ENCODE results near the gene SECISBP2L.

The SECISBP2L gene

GRCh38 chr15:48963524-48964113, 82.6 kb downstream of the SECISBP2L start, which contains the start of gene SHC4:
TSS of gene SHC4 (minus strand) at chr15:48963919. CDS start at chr15:48963015, 904 bp downstream.
- FAIRE-seq, result no peak

- no peak for FAIRE-seq
These were observed 83.4 kb downstream of the SECISBP2L start for GRCh38 chr15:48962662-48963523.

GRCh38 chr15:48955967-48956366, 90.3 kb downstream of the SECISBP2L start:
- FAIRE-seq, result no peak

- no peak for FAIRE-seq
These were observed 90.9 kb downstream of the SECISBP2L start for GRCh38 chr15:48955370-48955769.

- no peak for FAIRE-seq
These were observed 91.7 kb downstream of the SECISBP2L start for GRCh38 chr15:48954538-48954937.

- FAIRE-seq, result no peak
These were observed 99.4 kb downstream of the SECISBP2L start for GRCh38 chr15:48946840-48947187.

- no peak for FAIRE-seq
These were observed 100.0 kb downstream of the SECISBP2L start for GRCh38 chr15:48946074-48946839.

- no peak for FAIRE-seq
These were observed 100.9 kb downstream of the SECISBP2L start for GRCh38 chr15:48945386-48945785.

- FAIRE-seq, result no peak
These were observed 104.3 kb downstream of the SECISBP2L start for GRCh38 chr15:48941904-48942303.

GRCh38 chr15:48940508-48940907, 105.7 kb downstream of the SECISBP2L start:
- FAIRE-seq, result no peak

- no peak for FAIRE-seq
These were observed 106.6 kb downstream of the SECISBP2L start for GRCh38 chr15:48939648-48940047.

Data from colon (tissue), 2 donors.